H1 (cell line): ENCODE measurements around the gene SSTR4. TPM values are rescaled to one million over a fixed set of nuclear protein-coding genes. Genes with fewer than 3 reads are reported as not detected.
A peak's percentile ranks its signal among the peaks of the same experiment; 100 is the strongest.

Source experiments
- NRF1 ChIP-seq: IDR thresholded peaks from 2 replicates; pipeline ENCODE4 v1.6.1; 2011; ENCODE audit warnings: mild to moderate bottlenecking, low read depth, low read length, improper control_type of control experiment
- RXRA ChIP-seq: IDR thresholded peaks from 2 replicates; pipeline ENCODE4 v1.6.1; 2011; ENCODE audit warnings: low read depth, mild to moderate bottlenecking, low read length, moderate library complexity; ENCODE audit not compliant: insufficient read depth
- ZNF274 ChIP-seq: IDR thresholded peaks from 2 replicates; pipeline ENCODE4 v1.7.0; 2012; ENCODE audit warnings: low read length, borderline replicate concordance; ENCODE audit errors: extremely low read depth
- polyA plus RNA-seq, 7 experiments: library from polyadenylated mRNA; depleted of rRNA in 3 of 7; stranded (reverse) in 5 of 7; unstranded in 2 of 7; fragments of >200 nt in 5 of 7; fragments of 200-250 nt in 2 of 7; gene quantifications; 1 replicate in 5 of 7; 2 replicates in 1 of 7; 4 replicates in 1 of 7; pipeline versions ENCODE4 v1.2.1 to v1.2.3, GENCODE V29; 2011 to 2013; ENCODE audit warnings: missing spikeins in 2 of 7, mixed read lengths in 2 of 7
- total RNA-seq: library from RNA; stranded (reverse); fragmentation: NEBNext Ultra II Directional; extraction: Animal tissue kit (Norgen Biotek cat#: 25700); gene quantifications from 2 replicates; pipeline ENCODE4 v1.2.1, GENCODE V29; 2021
- TF ChIP-seq, protein P1 (sequence below): IDR thresholded peaks from 2 replicates; pipeline ENCODE4 v1.6.1; 2012; ENCODE audit warnings: inconsistent platforms
- TF ChIP-seq, protein P2 (sequence below), 3 experiments: IDR thresholded peaks; 1 replicate in 2 of 3; 2 replicates in 1 of 3; pipeline versions ENCODE4 v1.5.1 to v1.6.1; 2011; ENCODE audit warnings: low read length in 3 of 3, mild to moderate bottlenecking in 3 of 3, inconsistent platforms in 2 of 3, low read depth in 1 of 3, moderate library complexity in 1 of 3; ENCODE audit not compliant: insufficient read depth in 1 of 3; ENCODE audit errors: control extremely low read depth in 1 of 3

Gene SSTR4
- total and polyA plus RNA-seq, 2 of the 8 experiments (the other 6 are each of a cell fraction or from before 2014, with no cell fraction given), result 0.05 TPM; not detected in 1

GRCh38 chr20:23047738-23048214 lies 12.7 kb downstream of the SSTR4 start (continued):
- TF ChIP-seq, protein P1, sequence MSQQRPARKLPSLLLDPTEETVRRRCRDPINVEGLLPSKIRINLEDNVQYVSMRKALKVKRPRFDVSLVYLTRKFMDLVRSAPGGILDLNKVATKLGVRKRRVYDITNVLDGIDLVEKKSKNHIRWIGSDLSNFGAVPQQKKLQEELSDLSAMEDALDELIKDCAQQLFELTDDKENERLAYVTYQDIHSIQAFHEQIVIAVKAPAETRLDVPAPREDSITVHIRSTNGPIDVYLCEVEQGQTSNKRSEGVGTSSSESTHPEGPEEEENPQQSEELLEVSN, result peak; percentile 81
- no peak for TF ChIP-seq ZNF274
- TF ChIP-seq, protein P2, sequence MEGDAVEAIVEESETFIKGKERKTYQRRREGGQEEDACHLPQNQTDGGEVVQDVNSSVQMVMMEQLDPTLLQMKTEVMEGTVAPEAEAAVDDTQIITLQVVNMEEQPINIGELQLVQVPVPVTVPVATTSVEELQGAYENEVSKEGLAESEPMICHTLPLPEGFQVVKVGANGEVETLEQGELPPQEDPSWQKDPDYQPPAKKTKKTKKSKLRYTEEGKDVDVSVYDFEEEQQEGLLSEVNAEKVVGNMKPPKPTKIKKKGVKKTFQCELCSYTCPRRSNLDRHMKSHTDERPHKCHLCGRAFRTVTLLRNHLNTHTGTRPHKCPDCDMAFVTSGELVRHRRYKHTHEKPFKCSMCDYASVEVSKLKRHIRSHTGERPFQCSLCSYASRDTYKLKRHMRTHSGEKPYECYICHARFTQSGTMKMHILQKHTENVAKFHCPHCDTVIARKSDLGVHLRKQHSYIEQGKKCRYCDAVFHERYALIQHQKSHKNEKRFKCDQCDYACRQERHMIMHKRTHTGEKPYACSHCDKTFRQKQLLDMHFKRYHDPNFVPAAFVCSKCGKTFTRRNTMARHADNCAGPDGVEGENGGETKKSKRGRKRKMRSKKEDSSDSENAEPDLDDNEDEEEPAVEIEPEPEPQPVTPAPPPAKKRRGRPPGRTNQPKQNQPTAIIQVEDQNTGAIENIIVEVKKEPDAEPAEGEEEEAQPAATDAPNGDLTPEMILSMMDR (IDR thresholded peaks at IDR 0.05; ENCODE audit: control extremely low read depth in 1 of 3, insufficient read depth in 1 of 3, low read depth in 1 of 3, low read length in 3 of 3), result peak; percentile 6 to 26 (median 20); a peak in 3 of 4 replicates
- TF ChIP-seq NRF1, result no peak
- no peak for TF ChIP-seq RXRA
